Fibroblast of lung (primary cell): Measurements from ENCODE around the gene TEX52.

Experiments
- CTCF ChIP-seq, 2 donors: IDR thresholded peaks in 1 of 2; conservative IDR thresholded peaks in 1 of 2; 1 replicate in 1 of 2; 2 replicates in 1 of 2; pipeline ENCODE4 v1.5.1; 2011 to 2012; ENCODE audit warnings: low read length in 2 of 2, control low read depth in 1 of 2, inconsistent platforms in 1 of 2, low read depth in 1 of 2, mild to moderate bottlenecking in 1 of 2
- EZH2 ChIP-seq: IDR thresholded peaks from 2 replicates; pipeline ENCODE4 v1.5.1; 2012; ENCODE audit warnings: low read length, control low read depth, mild to moderate bottlenecking; ENCODE audit errors: missing control alignments

- TF ChIP-seq CTCF (conservative IDR thresholded peaks at IDR 0.05 in 1 of 2, IDR thresholded peaks at IDR 0.05 in 1 of 2; ENCODE audit: low read depth in 1 of 2, low read length in 2 of 2) = no peak
- no peak for TF ChIP-seq EZH2
These were observed 51.7 kb downstream of the TEX52 start for GRCh38 chr12:2805143-2805520.
